ENCODE measurements around the gene LAT. TPM values are rescaled to one million over a fixed set of nuclear protein-coding genes. Genes with fewer than 3 reads are reported as not detected.

The LAT gene
- total RNA-seq, 1 experiment from 2014 or later: 3.3 TPM

GRCh38 chr16:28943281-28943680, 41.6 kb upstream of the LAT start:
- no peak overlapping the region for H2AFZ ChIP-seq (ENCODE audit: low read depth, low read length, poor library complexity, severe bottlenecking)
- RAD21 ChIA-PET (ENCODE audit: low non-redundant PET in 1 of 2, low total read pairs in 2 of 2, uncharacterized antibody in 2 of 2, unreplicated experiment in 2 of 2): no interaction called here
- H3K79me2 ChIP-seq (ENCODE audit: insufficient read depth, low read length): no peaks in the 10 kb centered on the region
- H3K4me2 ChIP-seq (ENCODE audit: low read length): no peak overlapping the region
- peaks cover 3 to 21% of the 10 kb centered on the region in 2 experiments for H3K4me1 ChIP-seq (ENCODE audit: control insufficient read depth in 1 of 2, insufficient read depth in 2 of 2, low read length in 2 of 2)
- ATAC-seq: no peak
- intact Hi-C loops (cut with micrococcal nuclease): no loop called here
- no peaks in the 10 kb centered on the region for H4K20me1 ChIP-seq (ENCODE audit: insufficient read depth)
- CTCF ChIA-PET: interaction anchor here (0.7 to 1.2 kb wide), 2 partner anchors 81 to 121 kb away, joined by 3 read pairs; no protein-coding TSS in a partner anchor
- no peak overlapping the region for H3K9ac ChIP-seq (ENCODE audit: low read length)
- DNase-seq (ENCODE audit: low read depth, low spot score): no peak
- BruUV-seq (replicated peaks): no TSS peak
- POLR2A ChIA-PET: no interaction called here
- H3K27me3 ChIP-seq (ENCODE audit: insufficient read depth, low read length): no peaks in the 10 kb centered on the region
- H3K9me3 ChIP-seq (ENCODE audit: control insufficient read depth in 1 of 2, insufficient read depth in 1 of 2, low read depth in 1 of 2, low read length in 2 of 2): no peaks in the 10 kb centered on the region
- H3K4me3 ChIP-seq (replicated peaks in 1 of 2; ENCODE audit: low read depth in 1 of 2, low read length in 2 of 2): no peak overlapping the region
- H3K9me2 ChIP-seq (ENCODE audit: insufficient read depth): no peaks in the 10 kb centered on the region
- TF ChIP-seq EZH2phosphoT487 (IDR thresholded peaks at IDR 0.05; ENCODE audit: borderline replicate concordance) (no peak), EGR1 (IDR thresholded peaks at IDR 0.05; ENCODE audit: low read depth) (no peak)
- H3K36me3 ChIP-seq (ENCODE audit: control insufficient read depth in 1 of 2, insufficient read depth in 2 of 2, low read length in 2 of 2): no peaks in the 10 kb centered on the region
- no peak overlapping the region for H3K27ac ChIP-seq (ENCODE audit: low read depth, low read length)

GRCh38 chr16:28946681-28947080, 38.2 kb upstream of the LAT start:
- H3K27ac ChIP-seq (ENCODE audit: low read depth, low read length): no peak overlapping the region
- POLR2A ChIA-PET: interaction anchor here (1.0 kb wide), 1 partner anchor 125 kb away, joined by 3 read pairs; no protein-coding TSS in a partner anchor
- H3K36me3 ChIP-seq (ENCODE audit: control insufficient read depth in 1 of 2, insufficient read depth in 2 of 2, low read length in 2 of 2): no peaks in the 10 kb centered on the region
- no peaks in the 10 kb centered on the region for H4K20me1 ChIP-seq (ENCODE audit: insufficient read depth)
- H3K27me3 ChIP-seq (ENCODE audit: insufficient read depth, low read length): no peaks in the 10 kb centered on the region
- H3K4me3 ChIP-seq (replicated peaks in 1 of 2; ENCODE audit: low read depth in 1 of 2, low read length in 2 of 2): no peak overlapping the region
- H3K9me2 ChIP-seq (ENCODE audit: insufficient read depth): no peaks in the 10 kb centered on the region
- no peak overlapping the region for H3K9ac ChIP-seq (ENCODE audit: low read length)
- RAD21 ChIA-PET (ENCODE audit: low non-redundant PET in 1 of 2, low total read pairs in 2 of 2, uncharacterized antibody in 2 of 2, unreplicated experiment in 2 of 2): no interaction called here
- intact Hi-C loops (cut with micrococcal nuclease): loop anchor here (1.0 kb wide), 2 partner anchors 22 to 83 kb away; partner anchors contain the start of gene SH2B1
- H2AFZ ChIP-seq (ENCODE audit: low read depth, low read length, poor library complexity, severe bottlenecking): no peak overlapping the region
- TF ChIP-seq EGR1 (IDR thresholded peaks at IDR 0.05; ENCODE audit: low read depth) (no peak), CEBPB (IDR thresholded peaks at IDR 0.05; ENCODE audit: low read depth) (no peak), MAX (IDR thresholded peaks at IDR 0.05) (no peak), SRF (IDR thresholded peaks at IDR 0.05; ENCODE audit: low read depth) (no peak), SIN3A (IDR thresholded peaks at IDR 0.05; ENCODE audit: low read depth) (no peak), SP1 (IDR thresholded peaks at IDR 0.05; ENCODE audit: low read depth) (no peak), TCF7L2 (IDR thresholded peaks at IDR 0.05; ENCODE audit: borderline replicate concordance, extremely low read depth, insufficient read depth, insufficient read length) (no peak), ATF3 (IDR thresholded peaks at IDR 0.05) (no peak), POLR2A (IDR thresholded peaks at IDR 0.05; ENCODE audit: borderline replicate concordance, extremely low read depth, insufficient read depth, insufficient read length) (no peak), FOSL1 (IDR thresholded peaks at IDR 0.05; ENCODE audit: low read depth) (no peak), EZH2 (IDR thresholded peaks at IDR 0.05) (no peak), ZBTB33 (IDR thresholded peaks at IDR 0.05; ENCODE audit: extremely low read depth, insufficient replicate concordance, low read length) (no peak)
- TF ChIP-seq, protein P1, sequence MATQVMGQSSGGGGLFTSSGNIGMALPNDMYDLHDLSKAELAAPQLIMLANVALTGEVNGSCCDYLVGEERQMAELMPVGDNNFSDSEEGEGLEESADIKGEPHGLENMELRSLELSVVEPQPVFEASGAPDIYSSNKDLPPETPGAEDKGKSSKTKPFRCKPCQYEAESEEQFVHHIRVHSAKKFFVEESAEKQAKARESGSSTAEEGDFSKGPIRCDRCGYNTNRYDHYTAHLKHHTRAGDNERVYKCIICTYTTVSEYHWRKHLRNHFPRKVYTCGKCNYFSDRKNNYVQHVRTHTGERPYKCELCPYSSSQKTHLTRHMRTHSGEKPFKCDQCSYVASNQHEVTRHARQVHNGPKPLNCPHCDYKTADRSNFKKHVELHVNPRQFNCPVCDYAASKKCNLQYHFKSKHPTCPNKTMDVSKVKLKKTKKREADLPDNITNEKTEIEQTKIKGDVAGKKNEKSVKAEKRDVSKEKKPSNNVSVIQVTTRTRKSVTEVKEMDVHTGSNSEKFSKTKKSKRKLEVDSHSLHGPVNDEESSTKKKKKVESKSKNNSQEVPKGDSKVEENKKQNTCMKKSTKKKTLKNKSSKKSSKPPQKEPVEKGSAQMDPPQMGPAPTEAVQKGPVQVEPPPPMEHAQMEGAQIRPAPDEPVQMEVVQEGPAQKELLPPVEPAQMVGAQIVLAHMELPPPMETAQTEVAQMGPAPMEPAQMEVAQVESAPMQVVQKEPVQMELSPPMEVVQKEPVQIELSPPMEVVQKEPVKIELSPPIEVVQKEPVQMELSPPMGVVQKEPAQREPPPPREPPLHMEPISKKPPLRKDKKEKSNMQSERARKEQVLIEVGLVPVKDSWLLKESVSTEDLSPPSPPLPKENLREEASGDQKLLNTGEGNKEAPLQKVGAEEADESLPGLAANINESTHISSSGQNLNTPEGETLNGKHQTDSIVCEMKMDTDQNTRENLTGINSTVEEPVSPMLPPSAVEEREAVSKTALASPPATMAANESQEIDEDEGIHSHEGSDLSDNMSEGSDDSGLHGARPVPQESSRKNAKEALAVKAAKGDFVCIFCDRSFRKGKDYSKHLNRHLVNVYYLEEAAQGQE (IDR thresholded peaks at IDR 0.05; ENCODE audit: low read depth): no peak
- no peaks in the 10 kb centered on the region for H3K9me3 ChIP-seq (ENCODE audit: control insufficient read depth in 1 of 2, insufficient read depth in 1 of 2, low read depth in 1 of 2, low read length in 2 of 2)
- no peak for ATAC-seq
- H3K79me2 ChIP-seq (ENCODE audit: insufficient read depth, low read length): peaks cover 8% of the 10 kb centered on the region
- H3K4me2 ChIP-seq (ENCODE audit: low read length): no peak overlapping the region
- BruUV-seq (replicated peaks): no TSS peak
- peaks cover 4 to 31% of the 10 kb centered on the region in 2 experiments for H3K4me1 ChIP-seq (ENCODE audit: control insufficient read depth in 1 of 2, insufficient read depth in 2 of 2, low read length in 2 of 2)
- CTCF ChIA-PET: no interaction called here
- no peak for DNase-seq (ENCODE audit: low read depth, low spot score)

Measured in HCT116 (cell line).